ENCODE data around the gene GLMN. TPM values are rescaled to one million over a fixed set of nuclear protein-coding genes. Genes with fewer than 3 reads are reported as not detected.

The GLMN gene
- total and polyA plus RNA-seq, 9 donors: 4.7 to 14.6 (median 9.7) TPM

- Histone ChIP-seq H3K4me3 (no peak overlapping the region), H3K9me3 (no peaks in the 10 kb centered on the region), H3K4me1 (ENCODE audit: insufficient read depth) (no peaks in the 10 kb centered on the region), H3K27me3 (no peaks in the 10 kb centered on the region), H3K36me3 (no peaks in the 10 kb centered on the region), H3K27ac (no peak overlapping the region)
- 73 to 82% (median 78%) methylated on average over 5 of the region's 5 CpGs for WGBS, 3 donors
- intact Hi-C loops (cut with DNase I): no loop called here
- TF ChIP-seq POLR2A (IDR thresholded peaks at IDR 0.05) (no peak), CTCF (IDR thresholded peaks at IDR 0.05) (no peak)
- DNase-seq: no peak
Observed at GRCh38 chr1:92201973-92202372, 96.8 kb downstream of the GLMN start.

Other genes starting within 250 kb of the GLMN start
- gene SETSIP, start 223.6 kb downstream of the GLMN start, total RNA-seq: not detected
- not detected for gene SETSIP, start 223.6 kb downstream of the GLMN start, polyA plus RNA-seq
- 1 to 10 TPM; 2.0 to 7.7 (median 6.6) TPM for gene BTBD8, start 218.6 kb downstream of the GLMN start, total RNA-seq
- gene BTBD8, start 218.6 kb downstream of the GLMN start, polyA plus RNA-seq: 1 to 10 TPM; 2.5 to 3.1 TPM
- gene C1orf146, start 81.1 kb downstream of the GLMN start, total RNA-seq: not detected
- gene C1orf146, start 81.1 kb downstream of the GLMN start, polyA plus RNA-seq: not detected
- 10 to 100 TPM in 5 of 7 donors, 1 to 10 TPM in 2; 6.3 to 46.4 (median 38.0) TPM for gene RPAP2, start 72 bp upstream of the GLMN start, total RNA-seq
- gene RPAP2, start 72 bp upstream of the GLMN start, polyA plus RNA-seq: 10 to 100 TPM; 11.3 to 14.8 TPM
- under 1 TPM in 6 of 7 donors, not detected in 1; 0.12 to 0.67 (median 0.33) TPM for gene GFI1, start 187.9 kb upstream of the GLMN start, total RNA-seq
- gene GFI1, start 187.9 kb upstream of the GLMN start, polyA plus RNA-seq: under 1 TPM; 0.16 to 0.92 TPM

Measured in ovary (tissue), 9 donors.